HG03159 (cell line): ENCODE data around the gene SPRR4.

ENCODE experiments used
- ATAC-seq: cut with Tn5 transposase; IDR thresholded peaks from one replicate; pipeline ENCODE4 v1.9.1; 2021; ENCODE audit warnings: mild to moderate bottlenecking, moderate library complexity; ENCODE audit not compliant: unreplicated experiment

SPRR4 gene, protein sequence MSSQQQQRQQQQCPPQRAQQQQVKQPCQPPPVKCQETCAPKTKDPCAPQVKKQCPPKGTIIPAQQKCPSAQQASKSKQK

DNA sequence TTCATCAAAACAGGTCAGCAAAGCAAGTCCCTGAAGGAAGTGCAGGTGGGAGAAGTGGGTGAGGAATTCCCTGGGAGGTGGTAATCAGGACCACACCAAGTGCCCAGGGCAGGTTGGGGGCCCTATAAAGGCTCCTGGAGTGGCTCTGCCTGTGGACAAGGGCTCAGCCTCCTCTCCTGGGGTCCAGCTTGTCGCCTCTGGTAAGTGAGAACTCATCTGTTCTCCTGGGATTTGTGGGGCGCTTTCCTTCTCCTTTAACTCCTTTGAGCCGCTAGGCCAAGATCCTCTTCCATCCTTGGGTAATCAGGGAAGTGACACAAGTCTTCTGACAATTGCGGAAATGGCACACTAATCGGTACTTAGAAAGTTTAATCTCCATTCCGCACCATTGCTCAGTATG, at the start of gene SPRR4:
Gene SPRR4 (plus strand): TSS at position 154 of the 400 bp plus-strand sequence. CDS start 1,243 bp downstream, outside the sequence.
- no peak for ATAC-seq

DNA sequence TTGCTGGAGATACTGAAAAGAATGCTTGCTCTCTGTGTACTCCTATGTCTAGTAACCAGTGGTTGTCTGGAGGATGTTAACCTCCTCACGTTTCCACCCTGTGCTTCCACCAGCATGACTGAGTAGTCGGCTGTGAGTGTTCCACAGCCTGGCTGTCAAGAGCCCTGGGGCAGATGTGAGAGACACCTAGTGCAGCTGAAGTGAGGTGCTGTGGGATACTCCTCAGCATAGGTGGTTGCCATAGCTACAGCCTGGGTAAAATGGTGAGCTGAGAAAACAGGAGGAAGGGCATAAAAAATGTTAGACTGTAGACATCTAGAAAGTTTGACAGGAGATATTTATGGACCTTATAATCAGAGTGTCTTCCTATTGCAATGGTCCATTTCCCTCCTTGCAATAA, 46.3 kb upstream of the SPRR4 start:
- ATAC-seq = no peak

DNA sequence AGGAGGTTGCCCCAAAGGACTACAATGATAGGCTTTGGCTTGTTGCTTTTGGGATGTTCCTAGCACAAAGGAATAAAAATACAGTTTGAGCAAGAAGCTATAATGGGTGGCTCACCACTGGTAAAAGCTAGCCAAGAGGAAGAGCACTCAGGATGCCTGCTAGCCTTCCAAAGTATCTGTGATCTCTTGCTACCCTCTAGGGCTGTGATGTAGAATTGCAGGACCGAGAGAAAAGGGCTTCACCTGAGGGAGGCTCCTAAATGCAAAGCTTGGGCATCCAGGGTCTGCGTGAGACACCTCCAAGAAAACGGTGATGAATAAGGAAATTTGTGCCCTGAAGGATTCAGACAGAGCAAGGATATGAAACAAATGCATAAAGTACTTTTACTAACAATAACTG, 44.4 kb upstream of the SPRR4 start:
- ATAC-seq = no peak

DNA sequence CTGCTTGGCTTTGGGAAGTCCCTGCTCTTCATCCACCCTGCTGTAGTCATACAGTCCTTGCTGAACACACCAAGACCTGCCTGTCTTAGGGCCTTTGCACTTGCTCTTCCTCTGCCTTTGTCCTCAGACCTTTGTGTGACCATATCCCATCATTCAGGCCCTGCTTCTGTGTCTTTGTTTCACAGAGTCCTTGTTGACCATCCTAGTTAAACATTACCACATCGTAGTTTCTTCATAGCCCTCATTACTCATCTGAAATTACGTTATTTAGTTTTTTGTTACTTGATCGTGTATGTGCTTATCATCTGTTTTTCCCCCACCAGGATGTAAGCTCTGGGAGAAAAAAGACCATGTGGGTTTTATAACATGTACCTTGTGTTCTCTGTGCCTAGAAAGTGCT, 41.8 kb upstream of the SPRR4 start:
- ATAC-seq = no peak

DNA sequence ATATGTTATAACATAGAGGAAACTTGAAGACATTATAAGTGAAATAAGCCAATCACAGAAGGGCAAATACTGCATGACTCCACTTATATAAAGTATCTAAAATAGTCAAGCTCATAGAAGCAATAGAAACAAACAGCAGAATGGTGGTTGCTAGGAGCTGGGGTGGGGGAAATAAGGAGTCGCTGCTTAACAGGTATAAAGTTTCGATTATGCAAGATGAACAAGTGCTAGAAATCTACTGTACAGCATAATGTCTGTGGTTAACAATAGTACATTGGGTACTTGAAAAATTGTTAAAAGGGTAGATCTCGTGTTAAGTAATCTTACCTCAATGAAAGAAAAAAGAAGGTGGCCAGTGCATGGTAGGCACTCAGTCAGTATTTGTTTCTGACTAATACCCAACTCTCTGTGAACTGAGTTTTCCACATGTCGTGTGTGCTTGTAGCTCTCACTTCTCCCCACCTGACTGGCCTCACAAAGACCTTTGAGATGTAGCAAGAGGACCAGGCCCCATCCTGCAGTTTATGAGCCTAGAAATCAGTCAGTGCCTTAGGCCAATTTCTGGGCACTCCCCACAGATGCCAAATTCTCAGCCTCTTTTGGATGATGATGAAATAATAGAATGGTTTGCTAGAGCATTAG, 38.2 kb upstream of the SPRR4 start:
- ATAC-seq = no peak

DNA sequence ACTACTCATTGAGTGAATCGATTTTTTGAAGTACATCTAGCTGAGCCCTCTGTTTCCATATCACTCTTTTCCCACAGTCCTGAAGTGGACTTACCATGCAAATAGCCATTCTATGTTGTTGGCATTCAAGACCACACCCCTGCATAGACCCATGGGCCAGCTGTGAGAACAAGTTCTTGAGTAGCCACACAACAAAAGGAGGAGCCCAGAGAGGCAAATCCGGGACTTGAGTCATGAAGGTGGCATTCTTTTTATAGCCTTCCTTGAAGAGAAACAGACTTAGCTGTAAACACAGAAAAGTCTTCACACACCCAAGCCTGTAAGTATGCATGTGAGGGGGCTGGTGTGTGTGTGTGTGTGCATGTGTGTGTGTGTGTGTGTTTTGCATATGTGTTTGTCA, 37.3 kb upstream of the SPRR4 start:
- ATAC-seq = no peak

DNA sequence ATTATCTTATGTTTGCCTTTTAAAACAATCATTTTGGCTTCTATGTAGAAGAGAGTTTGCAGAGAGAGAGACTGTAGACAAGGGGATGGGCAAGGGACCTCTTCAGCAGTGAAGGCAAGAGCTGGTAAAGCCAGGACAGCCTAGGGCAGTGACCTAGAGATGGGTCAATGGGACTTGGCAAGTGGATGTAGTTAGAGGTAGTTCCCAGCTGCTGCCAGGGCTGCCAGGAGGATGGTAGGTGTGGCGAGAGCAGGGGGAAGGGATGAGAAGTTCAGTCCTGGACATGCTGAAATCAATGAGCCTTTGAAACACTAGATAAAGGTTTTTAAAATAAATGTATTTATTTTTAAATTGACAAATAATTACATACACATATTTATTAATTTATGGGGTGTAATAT, 29.8 kb upstream of the SPRR4 start:
- ATAC-seq = no peak

DNA sequence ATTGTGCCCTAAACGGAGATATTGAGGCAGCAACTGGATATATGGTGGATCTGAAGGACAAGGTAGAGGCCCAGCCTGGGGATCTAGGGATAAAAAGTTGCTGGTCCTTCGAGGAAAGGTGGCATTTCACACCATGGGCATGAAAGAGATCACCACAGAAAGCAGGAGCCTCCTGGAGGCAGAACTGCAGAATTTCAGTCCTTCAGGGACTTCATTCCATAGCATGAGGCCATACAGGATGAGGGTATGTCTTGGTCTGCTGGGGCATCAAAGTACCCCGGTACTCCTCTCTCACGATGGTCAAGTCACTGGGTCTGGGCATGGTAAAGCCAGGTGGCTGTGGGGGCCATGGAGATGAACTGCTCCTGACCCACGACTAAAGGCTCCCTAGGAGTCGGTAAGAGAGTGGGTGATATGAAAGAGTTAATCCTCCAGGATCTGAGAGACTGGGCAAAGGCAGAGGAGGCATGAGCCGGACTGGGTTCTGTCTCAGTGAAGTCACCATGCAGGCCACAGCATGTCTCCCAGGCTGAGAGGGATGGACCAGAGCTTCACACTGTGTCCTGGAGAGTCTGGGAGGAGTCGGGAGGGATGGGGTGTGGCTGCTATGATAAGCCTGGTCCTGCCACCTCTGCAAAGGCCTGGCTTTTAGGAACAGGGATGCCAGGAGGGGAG, 29.3 kb upstream of the SPRR4 start:
- no peak for ATAC-seq

DNA sequence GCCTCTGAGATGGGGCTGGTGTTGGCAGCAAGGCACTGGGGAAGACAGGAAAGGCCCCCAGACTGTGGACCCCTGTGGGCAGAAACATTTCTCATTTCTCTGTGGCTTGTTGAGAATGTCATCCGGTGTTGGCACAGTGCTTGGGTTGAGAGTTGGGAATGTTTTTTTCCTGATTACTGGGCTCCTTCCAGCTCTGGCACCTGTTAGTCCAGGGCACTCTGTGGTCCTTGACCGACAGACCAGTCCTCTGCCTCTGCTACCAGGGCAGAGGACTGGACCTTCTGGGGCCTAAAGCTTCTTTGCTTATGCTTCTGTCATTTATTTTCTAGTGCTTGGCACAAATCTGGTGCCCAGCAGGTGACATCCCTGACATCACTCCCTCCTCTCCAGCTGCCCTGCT, 28.3 kb upstream of the SPRR4 start:
- ATAC-seq = no peak

DNA sequence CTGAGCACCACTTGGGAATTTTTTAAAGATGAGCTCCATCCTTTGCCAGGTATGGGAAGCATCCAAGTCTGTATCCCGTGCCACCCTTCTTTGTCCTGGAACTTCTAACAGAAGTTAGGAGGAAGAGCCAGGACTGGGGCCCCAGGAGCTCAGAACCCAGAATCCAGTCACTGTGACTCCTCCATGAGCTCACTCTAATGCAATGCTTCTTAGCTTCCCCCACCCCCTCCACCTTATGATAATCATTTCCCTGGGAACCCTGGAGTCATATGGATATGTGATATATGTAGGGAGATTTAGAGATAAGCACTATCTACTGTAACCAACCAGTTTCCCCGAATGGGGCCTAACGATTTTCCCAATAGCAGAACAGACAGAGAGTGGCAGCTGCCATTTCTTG, 24.2 kb upstream of the SPRR4 start:
- ATAC-seq = no peak

DNA sequence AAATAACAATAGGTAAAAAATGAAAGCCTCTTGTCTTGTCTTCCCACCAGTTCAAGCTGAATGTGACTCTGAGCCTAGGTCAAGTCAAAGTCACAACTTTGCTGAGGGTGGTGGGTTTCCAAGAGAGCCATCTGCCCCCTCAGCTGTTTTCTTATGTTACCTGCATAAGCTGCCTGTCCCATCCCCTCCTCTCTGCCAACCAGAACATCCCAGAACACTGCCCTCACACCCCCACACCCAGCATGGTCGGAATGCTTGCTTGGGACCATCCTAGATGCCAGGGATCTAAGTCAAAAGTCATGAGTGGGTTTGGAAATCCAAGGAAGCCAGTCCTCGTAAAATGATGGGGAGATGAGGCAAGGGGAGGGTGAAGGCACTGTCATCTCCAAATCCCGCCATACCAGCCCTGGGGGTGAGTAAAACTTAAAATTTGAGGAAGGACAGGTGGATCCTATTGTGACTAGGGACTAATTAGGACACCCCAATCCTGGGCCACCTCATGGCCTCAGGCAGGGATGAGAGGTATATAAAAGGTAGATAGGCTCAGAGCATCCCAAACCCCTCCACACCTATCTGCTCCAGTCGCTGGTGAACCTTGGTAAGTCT, 23.7 kb upstream of the SPRR4 start, which contains the start of gene SPRR5:
Gene SPRR5 (plus strand): TSS at position 556 of the 606 bp plus-strand sequence. CDS start 1,349 bp downstream, outside the sequence.
- ATAC-seq = no peak

DNA sequence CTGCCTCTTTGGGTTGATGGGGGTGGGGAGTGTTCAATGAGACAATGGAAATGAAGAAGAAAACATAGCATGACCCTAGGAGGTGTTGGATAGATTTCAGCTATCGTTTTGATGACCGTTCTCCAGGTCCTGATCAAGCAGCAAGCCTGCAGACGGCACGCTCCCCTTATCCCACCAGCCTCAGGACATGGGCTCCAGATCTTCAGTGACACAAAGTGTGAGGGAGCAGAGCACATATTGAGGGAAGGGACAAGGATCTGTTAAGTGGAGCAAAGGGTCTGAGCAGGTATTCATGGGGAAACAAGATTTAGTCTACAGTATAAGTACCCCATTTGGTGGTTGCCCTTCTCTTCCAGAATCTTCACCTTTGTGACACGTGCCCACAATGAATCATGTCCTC, 18.7 kb upstream of the SPRR4 start:
- no peak for ATAC-seq

DNA sequence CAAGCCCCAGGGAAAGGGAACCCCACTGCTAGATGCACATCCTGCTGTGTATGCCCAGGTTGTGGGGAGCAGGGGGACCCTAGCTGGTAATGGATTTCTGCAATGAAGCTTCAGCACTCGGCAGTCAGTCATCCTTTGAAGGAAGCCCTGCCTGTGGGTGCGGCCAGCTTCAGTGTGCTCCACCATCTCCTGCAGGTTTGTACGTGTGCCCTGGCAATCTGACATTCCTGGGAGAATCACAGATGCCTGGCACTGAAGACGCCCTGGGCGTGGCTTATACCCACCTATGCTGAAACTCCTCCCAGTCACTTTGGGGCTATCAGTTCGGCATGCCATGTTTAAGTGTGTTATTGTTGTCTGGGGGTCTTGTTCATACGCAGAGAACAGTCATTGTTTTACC, 16.7 kb upstream of the SPRR4 start:
- no peak for ATAC-seq

DNA sequence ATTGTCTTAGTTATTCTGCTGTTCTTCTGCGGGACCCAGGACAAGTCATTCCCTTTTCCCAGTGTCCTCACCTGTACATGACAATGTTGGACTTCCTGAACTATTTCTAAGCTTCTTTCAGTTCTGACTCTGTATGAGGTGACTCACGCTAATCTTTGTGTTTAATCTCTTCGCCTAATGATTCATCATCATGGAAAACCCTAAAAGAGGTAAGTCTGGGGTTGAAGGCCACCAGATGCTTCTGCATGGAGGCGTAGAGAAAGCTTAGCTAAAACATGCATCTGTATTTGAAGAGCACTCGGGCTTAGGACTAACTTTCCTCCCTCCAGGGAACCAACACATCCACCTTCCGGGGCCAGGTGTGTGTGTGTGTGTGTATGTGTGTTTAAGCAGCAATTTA, 16.0 kb upstream of the SPRR4 start:
- ATAC-seq = no peak

DNA sequence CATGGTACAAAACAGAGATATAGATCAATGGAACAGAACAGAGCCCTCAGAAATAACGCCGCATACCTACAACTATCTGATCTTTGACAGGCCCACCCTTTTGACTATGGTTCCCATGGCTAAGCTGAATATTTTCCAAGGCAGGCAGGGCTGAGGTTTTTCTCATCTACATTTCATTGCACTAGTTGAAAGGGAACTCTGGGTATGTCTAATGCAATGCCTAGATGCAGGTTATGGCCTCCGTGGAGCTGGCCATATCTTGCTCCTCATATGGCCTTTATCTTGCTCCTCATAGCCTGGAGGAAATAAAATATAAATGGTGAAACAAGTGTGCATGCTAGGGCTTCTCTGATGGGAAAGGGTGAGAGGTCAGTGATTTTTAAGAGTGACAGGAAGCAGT, 12.9 kb upstream of the SPRR4 start:
- ATAC-seq = no peak

DNA sequence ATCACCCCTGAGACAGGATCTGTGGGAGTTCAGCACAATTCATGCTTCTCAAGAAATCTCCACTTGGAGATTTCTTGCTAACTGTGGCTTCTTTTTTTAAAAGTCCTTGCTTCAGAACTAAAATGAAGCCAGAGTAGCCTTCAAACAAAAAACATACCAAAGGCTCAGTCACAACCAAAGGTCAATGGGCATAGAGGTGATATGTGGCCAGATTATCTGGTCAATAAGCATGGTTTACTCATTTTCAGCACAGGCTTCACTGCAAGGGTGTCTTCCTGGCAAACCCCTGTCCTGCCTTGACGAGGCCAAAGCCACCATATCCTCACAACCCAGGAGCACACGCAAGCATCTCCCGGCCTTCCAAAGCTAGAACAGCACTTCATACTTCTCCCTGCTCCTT, 11.2 kb upstream of the SPRR4 start:
- no peak for ATAC-seq

DNA sequence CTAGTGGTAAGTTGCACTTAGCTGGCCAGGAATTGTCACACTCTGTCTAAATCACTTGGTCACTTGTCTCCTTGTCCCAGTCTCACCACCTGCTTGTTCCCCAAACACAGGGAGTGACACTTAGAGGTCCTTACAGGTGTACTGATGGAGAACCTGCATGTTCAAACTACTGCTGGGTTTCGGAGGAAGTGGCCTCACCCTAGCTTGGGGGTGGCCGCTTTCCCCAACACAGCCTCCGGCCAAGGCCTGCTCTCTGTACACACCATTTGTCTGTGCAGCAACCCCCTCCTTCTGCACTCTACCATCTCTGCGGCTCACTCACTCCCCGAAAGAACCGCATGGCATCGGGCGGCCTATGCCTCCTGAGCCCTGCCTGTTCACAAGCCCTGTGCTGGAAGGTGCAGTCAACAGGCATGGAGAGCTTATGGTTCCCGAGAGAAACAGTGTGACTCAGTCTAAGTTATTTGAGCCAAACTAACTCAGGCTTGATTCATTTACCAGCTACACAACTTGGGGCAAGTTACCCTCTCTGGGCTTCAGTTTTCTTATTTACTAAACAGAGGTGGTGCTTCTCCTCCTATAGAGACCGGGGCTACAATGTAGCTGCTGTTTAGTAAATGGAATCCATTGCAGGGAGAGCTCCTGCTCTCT, 10.5 kb upstream of the SPRR4 start:
- no peak for ATAC-seq

DNA sequence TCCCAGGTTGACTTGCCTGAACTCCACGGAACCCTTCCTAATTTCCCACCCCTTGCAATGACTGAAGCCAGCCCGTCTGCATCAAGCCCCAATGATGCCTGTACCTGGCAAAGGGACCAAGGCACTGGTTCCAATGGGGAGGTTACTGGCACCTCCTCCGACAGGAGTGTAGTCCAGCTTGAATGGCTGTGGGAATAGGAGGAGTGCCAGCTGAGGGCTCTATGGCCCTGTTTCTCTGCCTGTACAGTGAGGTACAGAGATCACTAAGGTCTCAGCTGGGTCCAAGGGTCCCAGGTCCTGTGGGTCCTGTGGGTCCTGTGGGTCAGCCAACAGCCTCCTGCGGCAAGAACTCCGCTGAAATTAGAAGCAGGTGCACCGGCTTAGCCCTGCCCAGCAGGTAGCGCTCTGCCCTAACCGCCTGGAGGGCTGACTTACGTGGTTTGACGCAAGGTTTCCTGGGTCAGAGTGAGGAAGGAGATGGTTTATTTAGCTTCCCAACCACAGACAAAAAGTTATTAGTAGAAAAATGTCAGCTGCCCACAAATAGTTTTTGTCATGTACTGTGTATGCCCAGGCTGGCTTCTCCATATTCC, 9.9 kb upstream of the SPRR4 start:
- no peak for ATAC-seq

DNA sequence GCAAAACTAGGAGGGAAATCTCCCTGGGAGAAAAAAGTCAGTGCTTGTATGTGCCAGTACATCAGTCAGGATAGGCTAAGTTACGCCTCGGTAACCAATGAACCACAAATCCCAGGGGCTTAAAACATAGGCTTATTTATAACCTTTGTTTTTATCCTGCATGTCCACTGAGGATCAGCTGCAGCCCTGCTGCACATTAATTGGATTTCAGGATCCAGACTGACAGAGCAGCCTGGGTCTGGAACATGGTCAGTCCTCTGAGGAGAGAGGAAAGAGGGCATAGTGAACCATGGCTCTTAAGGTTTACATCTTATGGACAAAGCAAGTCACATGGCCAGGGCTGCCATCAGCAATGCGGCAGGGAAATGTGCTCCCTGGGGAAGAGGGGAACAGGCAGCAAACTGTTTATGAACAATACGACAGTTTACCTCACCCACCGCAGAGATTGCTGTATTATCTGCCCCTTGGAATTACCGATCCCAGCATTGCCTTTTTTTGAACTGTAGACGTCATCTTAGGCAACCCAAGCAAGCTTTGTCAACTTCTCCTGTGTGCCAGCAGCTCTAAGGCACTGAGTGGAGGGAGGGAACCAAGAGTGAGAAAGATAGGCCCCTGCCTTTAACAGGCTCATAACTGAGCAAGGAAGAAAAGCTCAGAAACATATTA, 9.1 kb upstream of the SPRR4 start:
- no peak for ATAC-seq

DNA sequence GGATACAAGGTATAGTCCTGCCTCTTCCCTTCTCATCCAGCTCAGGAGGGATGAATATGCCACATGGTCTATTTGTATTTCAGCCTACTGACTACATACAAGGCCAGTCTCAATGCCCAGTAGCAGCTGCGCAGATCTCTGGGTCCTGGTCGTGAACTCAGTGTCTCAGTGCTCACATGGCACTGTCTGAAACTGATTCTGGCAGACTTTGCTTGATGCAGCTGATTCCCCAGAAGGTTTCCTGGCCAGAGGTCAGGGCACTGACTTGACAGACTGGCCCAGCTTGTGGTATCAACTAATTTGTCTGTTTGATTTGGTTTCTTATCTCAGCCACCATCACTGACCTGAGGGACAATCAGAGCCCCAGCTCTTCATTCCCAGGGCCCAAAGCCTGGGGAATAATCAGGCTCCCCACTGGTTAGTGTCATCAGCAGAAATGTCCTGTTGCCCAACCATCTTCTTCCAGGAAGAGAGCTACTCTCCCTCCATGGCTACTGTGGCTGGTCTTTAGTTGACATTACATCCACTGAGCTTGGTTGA, 7.5 kb upstream of the SPRR4 start:
- no peak for ATAC-seq
